Testis (tissue), 3 donors: Measurements from ENCODE around the gene CELA2A. TPM values are rescaled to one million over a fixed set of nuclear protein-coding genes. Genes with fewer than 3 reads are reported as not detected.

Experiments
- DNase-seq: peaks from one replicate; pipeline ENCODE4 v3.0.0-alpha.2; 2019
- H3K27ac ChIP-seq, 2 donors: fragments of 200-600 bp; sonication (generic); one replicate each; pipeline ENCODE4 v1.5.1; 2019
- H3K27me3 ChIP-seq: fragments of 200-600 bp; sonication (generic); one replicate; pipeline ENCODE4 v1.5.1; 2019
- H3K36me3 ChIP-seq: fragments of 200-600 bp; sonication (generic); one replicate; pipeline ENCODE4 v1.5.1; 2017; ENCODE audit warnings: low read depth; ENCODE audit errors: missing control alignments
- H3K4me1 ChIP-seq: fragments of 200-600 bp; sonication (generic); one replicate; pipeline ENCODE4 v1.5.1; 2019
- H3K4me3 ChIP-seq, 2 donors: fragments of 200-600 bp; sonication (generic); one replicate each; pipeline ENCODE4 v1.5.1; 2017 to 2019
- H3K9me3 ChIP-seq: fragments of 200-600 bp; sonication (generic); one replicate; pipeline ENCODE4 v1.5.1; 2017
- CTCF ChIP-seq, 3 experiments: fragments of 450-650 bp in 2 of 3; fragments of 200-600 bp in 1 of 3; sonication (generic) in 1 of 3; IDR thresholded peaks; one replicate each; pipeline ENCODE4 v1.5.1; 2016 to 2019; ENCODE audit warnings: antibody characterized with exemption in 3 of 3, mild to moderate bottlenecking in 2 of 3, moderate library complexity in 1 of 3
- POLR2A ChIP-seq: fragments of 450-650 bp; IDR thresholded peaks from one replicate; pipeline ENCODE4 v1.6.1; 2017; ENCODE audit warnings: antibody characterized with exemption, mild to moderate bottlenecking, moderate library complexity
- WGBS, 2 donors: methylation state at CpG; one replicate each; pipeline ENCODE4 v1.1.5; 2018; 5-methylcytosine and 5-hydroxymethylcytosine counted together
- intact Hi-C: fragments of 100-400 bp; cut with DNase I; formaldehyde crosslinking; loops from one replicate; pipeline ENCODE4 v1.15.1; 2023; ENCODE audit warnings: low total_unique reads
- polyA plus RNA-seq: library from polyadenylated mRNA; stranded (reverse); fragments of 350-450 nt; fragmentation: Illumina TruSeq; extraction: RNeasy Lipid Tissue Mini Kit (QIAGEN cat#74804); gene quantifications from one replicate; pipeline ENCODE4 v1.2.3, GENCODE V29; 2014; ENCODE audit warnings: low read depth, low replicate concordance; ENCODE audit not compliant: insufficient read depth
- total RNA-seq, 2 donors: library from RNA; depleted of rRNA; stranded (reverse); fragments of >200 nt; gene quantifications; one replicate each; pipeline ENCODE4 v1.2.3, GENCODE V29; 2016

CELA2A gene
- total and polyA plus RNA-seq, 3 donors from 2014 or later = 2.4 to 4.8 (median 3.7) TPM

- Histone ChIP-seq H3K36me3 (no peaks in the 10 kb centered on the region), H3K9me3 (no peaks in the 10 kb centered on the region), H3K4me1 (peaks cover 57% of the 10 kb centered on the region), H3K27me3 (no peaks in the 10 kb centered on the region), H3K27ac (peak overlapping the region in 1 of 2 donors; percentile 47), H3K4me3 (no peak overlapping the region)
- DNase-seq = peak; percentile 73
- 68 to 76% methylated on average over 13 of the region's 13 CpGs for WGBS, 2 donors
- TF ChIP-seq CTCF (IDR thresholded peaks at IDR 0.05) = no peak
- TF ChIP-seq POLR2A = no peak
- intact Hi-C loops = no loop called here
Measured at GRCh38 chr1:15424146-15424667, 32.3 kb upstream of the CELA2A start.

GRCh38 chr1:15424981-15425380 lies 31.6 kb upstream of the CELA2A start:
- no peaks in the 10 kb centered on the region for H3K27me3 ChIP-seq
- intact Hi-C loops = loop anchor here (5.0 kb wide), 1 partner anchor 98 kb away; no protein-coding TSS in a partner anchor
- peak overlapping the region; percentile 41 to 47 for H3K27ac ChIP-seq
- DNase-seq = no peak
- WGBS, 2 donors = 79 to 81% methylated on average over 5 of the region's 5 CpGs
- H3K4me3 ChIP-seq = no peak overlapping the region
- H3K4me1 ChIP-seq = peaks cover 49% of the 10 kb centered on the region
- TF ChIP-seq CTCF (IDR thresholded peaks at IDR 0.05) = no peak
- TF ChIP-seq POLR2A = no peak
- no peaks in the 10 kb centered on the region for H3K9me3 ChIP-seq
- no peaks in the 10 kb centered on the region for H3K36me3 ChIP-seq

- H3K27ac ChIP-seq = peak overlapping the region in 1 of 2 donors; percentile 41
- no peaks in the 10 kb centered on the region for H3K27me3 ChIP-seq
- WGBS, 2 donors = 94 to 95% methylated on average over 10 of the region's 10 CpGs
- no peaks in the 10 kb centered on the region for H3K9me3 ChIP-seq
- TF ChIP-seq CTCF (IDR thresholded peaks at IDR 0.05) (no peak), POLR2A (no peak)
- DNase-seq = no peak
- no peak overlapping the region for H3K4me3 ChIP-seq
- no peaks in the 10 kb centered on the region for H3K36me3 ChIP-seq
- H3K4me1 ChIP-seq = peaks cover 46% of the 10 kb centered on the region
- intact Hi-C loops = loop anchor here (5.0 kb wide), 1 partner anchor 98 kb away; no protein-coding TSS in a partner anchor
Measured at GRCh38 chr1:15425521-15425920, 31.0 kb upstream of the CELA2A start.

GRCh38 chr1:15425958-15426357 lies 30.6 kb upstream of the CELA2A start:
- Histone ChIP-seq H3K4me3 (no peak overlapping the region), H3K9me3 (no peaks in the 10 kb centered on the region), H3K27me3 (no peaks in the 10 kb centered on the region), H3K27ac (peak overlapping the region in 1 of 2 donors; percentile 41), H3K4me1 (peaks cover 46% of the 10 kb centered on the region), H3K36me3 (no peaks in the 10 kb centered on the region)
- no peak for TF ChIP-seq CTCF (IDR thresholded peaks at IDR 0.05)
- no peak for TF ChIP-seq POLR2A
- WGBS, 2 donors = 68 to 83% methylated on average over 3 to 6 of the region's 6 CpGs
- intact Hi-C loops = loop anchor here (5.0 kb wide), 1 partner anchor 99 kb away; no protein-coding TSS in a partner anchor
- no peak for DNase-seq
